ENCODE results near the gene ALDH16A1.

GRCh38 chr19:49491030-49491803 lies 38.2 kb downstream of the ALDH16A1 start:
- TF ChIP-seq CTCF (IDR thresholded peaks at IDR 0.05; ENCODE audit: extremely low read depth in 1 of 2, insufficient read depth in 1 of 2, low read depth in 1 of 2, low read length in 2 of 2) (no peak), POLR2AphosphoS5 (IDR thresholded peaks at IDR 0.05; ENCODE audit: insufficient read depth, low read depth, low read length) (no peak), EZH2 (IDR thresholded peaks at IDR 0.05; ENCODE audit: borderline replicate concordance, low read depth, low read length, severe bottlenecking) (no peak), POLR2A (IDR thresholded peaks at IDR 0.05; ENCODE audit: low read depth, low read length) (no peak), MYC (IDR thresholded peaks at IDR 0.05; ENCODE audit: low read depth, low read length) (no peak), FOS (IDR thresholded peaks at IDR 0.05; ENCODE audit: borderline replicate concordance, insufficient read depth, low read length) (no peak), MAX (IDR thresholded peaks at IDR 0.05; ENCODE audit: insufficient read depth, insufficient read length) (no peak)
